ENCODE data around the gene EOMES. TPM values are rescaled to one million over a fixed set of nuclear protein-coding genes. Genes with fewer than 3 reads are reported as not detected.
"Not testable (repeated sequence)": the region's sequence is repeated elsewhere in the genome, so short reads cannot be mapped to it uniquely, and the experiment has no call there.

Gene EOMES
- 0.10 and 0.19 TPM in 2 replicates for total RNA-seq
- 0.23 TPM for total RNA-seq (2013)
- polyA plus RNA-seq, result 0.12 and 0.14 TPM in 2 replicates
- 0.17 and 0.43 TPM in 2 replicates for polyA minus RNA-seq

DNA sequence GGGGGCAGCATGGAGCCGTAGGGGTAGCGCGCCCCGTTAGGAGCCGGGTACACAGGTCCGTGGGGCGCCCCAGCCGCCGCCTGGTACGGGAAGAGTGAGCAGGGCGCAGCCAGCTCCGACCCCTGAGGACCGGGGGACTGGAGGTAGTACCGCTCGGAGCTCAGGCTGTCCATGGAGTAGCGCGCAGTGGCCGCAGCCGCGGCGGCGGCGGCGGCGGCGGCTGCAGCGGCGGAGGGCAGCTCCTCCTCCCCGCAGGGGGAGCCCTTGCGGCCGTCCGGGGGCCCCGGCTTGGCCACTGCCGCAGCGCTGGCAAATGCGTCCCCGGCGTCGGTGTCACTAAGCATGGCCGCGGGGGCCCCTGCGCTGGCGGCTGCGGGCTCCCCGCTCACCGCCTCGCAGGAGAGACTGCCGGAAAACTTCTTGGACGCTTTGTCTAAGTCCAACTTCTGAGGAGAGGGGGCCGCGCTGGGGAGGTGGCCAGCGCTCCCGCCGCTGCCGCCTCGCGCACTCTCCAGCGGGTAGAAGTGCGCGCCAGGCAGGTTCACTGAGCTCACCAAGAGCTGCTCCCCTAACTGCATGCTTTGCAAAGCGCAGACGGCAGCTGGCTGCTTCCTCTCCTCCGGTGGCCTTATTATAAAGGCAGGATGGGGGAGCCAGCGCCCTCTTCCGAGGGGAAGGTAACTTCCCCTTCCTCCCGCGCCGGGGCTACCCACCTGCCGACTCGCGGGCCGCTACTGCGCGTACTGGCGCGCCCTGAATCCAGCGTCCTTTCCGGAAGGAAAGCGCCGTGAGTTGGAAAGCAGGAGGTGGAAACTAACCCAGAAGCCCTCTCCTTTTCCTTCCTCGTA lies at the start of gene EOMES:
EOMES (minus strand) TSS at position 607 of the 848 bp plus-strand sequence; CDS start at position 578, 29 bp downstream.
- H3K27me3 ChIP-seq (replicated peaks in 1 of 4; ENCODE audit: control extremely low read depth in 1 of 4, control insufficient read depth in 3 of 4, insufficient read depth in 4 of 4, low read length in 3 of 4), result peaks cover 2 to 75% (median 71%) of the 10 kb centered on the region in 4 experiments
- H2AFZ ChIP-seq (ENCODE audit: insufficient read depth, low read depth, low read length, poor library complexity, severe bottlenecking), result peak within 1 kb of the TSS; percentile 78
- H3K4me3 ChIP-seq (ENCODE audit: control extremely low read depth in 1 of 5, extremely low read depth in 1 of 5, insufficient read depth in 1 of 5, low read depth in 2 of 5, low read length in 4 of 5), result peak within 1 kb of the TSS; percentile 28 to 57 (median 51)
- no peaks in the 10 kb centered on the region for H3K9me3 Mint-ChIP-seq (ENCODE audit: insufficient read depth)
- ATAC-seq (ENCODE audit: low read depth) (peak; percentile 68), DNase-seq (peak; percentile 77)
- ChIA-PET POLR2A (no interaction called here), CTCF (interaction anchor here (0.7 to 2.4 kb wide), 5 partner anchors 10 to 626 kb away, joined by 3 to 20 read pairs (median 3); partner anchors contain the start of gene ZCWPW2)
- H3K27me3 Mint-ChIP-seq, result peaks cover 74% of the 10 kb centered on the region
- peak within 1 kb of the TSS; percentile 81 for H3K4me3 Mint-ChIP-seq
- H3K36me3 ChIP-seq (replicated peaks in 1 of 2; ENCODE audit: control extremely low read depth in 1 of 2, control insufficient read depth in 1 of 2, extremely low read depth in 1 of 2, insufficient read depth in 2 of 2, low read length in 1 of 2), result no peaks in the 10 kb centered on the region
- peaks cover 28 to 35% of the 10 kb centered on the region in 2 donors for H3K4me1 ChIP-seq (ENCODE audit: control insufficient read depth in 2 of 2, insufficient read depth in 2 of 2, low read length in 2 of 2)
- H4K20me1 ChIP-seq (ENCODE audit: control insufficient read depth, insufficient read depth, low read length, poor library complexity, severe bottlenecking), result no peaks in the 10 kb centered on the region
- peaks cover 0 to 38% (median 0%) of the 10 kb centered on the region in 3 donors for H3K9me3 ChIP-seq (ENCODE audit: control extremely low read depth in 1 of 3, control insufficient read depth in 2 of 3, insufficient read depth in 1 of 3, low read length in 2 of 3)
- peak within 1 kb of the TSS; percentile 94 for H3K4me2 ChIP-seq (replicated peaks; ENCODE audit: low read depth, low read length, poor library complexity, severe bottlenecking)
- TF ChIP-seq EZH2 (IDR thresholded peaks at IDR 0.05; ENCODE audit: borderline replicate concordance, insufficient read depth, low read depth, low read length, poor library complexity, severe bottlenecking), result no peak
- TF ChIP-seq, protein P1, sequence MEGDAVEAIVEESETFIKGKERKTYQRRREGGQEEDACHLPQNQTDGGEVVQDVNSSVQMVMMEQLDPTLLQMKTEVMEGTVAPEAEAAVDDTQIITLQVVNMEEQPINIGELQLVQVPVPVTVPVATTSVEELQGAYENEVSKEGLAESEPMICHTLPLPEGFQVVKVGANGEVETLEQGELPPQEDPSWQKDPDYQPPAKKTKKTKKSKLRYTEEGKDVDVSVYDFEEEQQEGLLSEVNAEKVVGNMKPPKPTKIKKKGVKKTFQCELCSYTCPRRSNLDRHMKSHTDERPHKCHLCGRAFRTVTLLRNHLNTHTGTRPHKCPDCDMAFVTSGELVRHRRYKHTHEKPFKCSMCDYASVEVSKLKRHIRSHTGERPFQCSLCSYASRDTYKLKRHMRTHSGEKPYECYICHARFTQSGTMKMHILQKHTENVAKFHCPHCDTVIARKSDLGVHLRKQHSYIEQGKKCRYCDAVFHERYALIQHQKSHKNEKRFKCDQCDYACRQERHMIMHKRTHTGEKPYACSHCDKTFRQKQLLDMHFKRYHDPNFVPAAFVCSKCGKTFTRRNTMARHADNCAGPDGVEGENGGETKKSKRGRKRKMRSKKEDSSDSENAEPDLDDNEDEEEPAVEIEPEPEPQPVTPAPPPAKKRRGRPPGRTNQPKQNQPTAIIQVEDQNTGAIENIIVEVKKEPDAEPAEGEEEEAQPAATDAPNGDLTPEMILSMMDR (IDR thresholded peaks at IDR 0.05), result peak; percentile 10
- 1% methylated on average over 78 of the region's 81 CpGs for WGBS (ENCODE audit: insufficient coverage)
- H3K79me2 ChIP-seq (ENCODE audit: control insufficient read depth, insufficient read depth, low read length), result no peaks in the 10 kb centered on the region
- H3K27ac ChIP-seq (ENCODE audit: low read length in 2 of 2), result no peak within 1 kb of the TSS
- H3K27ac Mint-ChIP-seq, result peak within 1 kb of the TSS; percentile 26
- peaks cover 27% of the 10 kb centered on the region for H3K4me1 Mint-ChIP-seq
- intact Hi-C loops (cut with micrococcal nuclease), result no loop called here
- peak within 1 kb of the TSS; percentile 65 for H3K9ac ChIP-seq (ENCODE audit: low read length)

DNA sequence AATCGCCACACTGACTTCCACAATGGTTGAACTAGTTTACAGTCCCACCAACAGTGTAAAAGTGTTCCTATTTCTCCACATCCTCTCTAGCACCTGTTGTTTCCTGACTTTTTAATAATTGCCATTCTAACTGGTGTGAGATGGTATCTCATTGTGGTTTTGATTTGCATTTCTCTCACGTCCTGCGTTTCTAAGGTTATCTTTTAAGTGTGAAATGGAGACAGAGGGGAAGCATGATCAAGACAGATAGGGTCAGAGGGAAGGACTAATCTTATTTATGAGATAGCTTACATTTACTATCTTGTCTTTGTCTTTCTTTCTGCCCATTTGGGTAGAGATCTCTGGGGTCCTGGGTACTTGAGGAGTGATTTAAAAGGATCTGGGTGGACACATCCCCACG lies 48.3 kb upstream of the EOMES start:
- H3K4me2 ChIP-seq (replicated peaks; ENCODE audit: low read depth, low read length, poor library complexity, severe bottlenecking); ATAC-seq (ENCODE audit: low read depth); H3K4me3 ChIP-seq (ENCODE audit: control extremely low read depth in 1 of 5, extremely low read depth in 1 of 5, insufficient read depth in 1 of 5, low read depth in 2 of 5, low read length in 4 of 5); H3K27ac Mint-ChIP-seq; H3K4me1 ChIP-seq (ENCODE audit: control insufficient read depth in 2 of 2, insufficient read depth in 2 of 2, low read length in 2 of 2); H3K27ac ChIP-seq (ENCODE audit: low read length in 2 of 2); POLR2A ChIA-PET; H3K79me2 ChIP-seq (ENCODE audit: control insufficient read depth, insufficient read depth, low read length); H3K9me3 ChIP-seq (ENCODE audit: control extremely low read depth in 1 of 3, control insufficient read depth in 2 of 3, insufficient read depth in 1 of 3, low read length in 2 of 3); DNase-seq; H3K9me3 Mint-ChIP-seq (ENCODE audit: insufficient read depth); intact Hi-C loops (cut with micrococcal nuclease); H3K27me3 ChIP-seq (replicated peaks in 1 of 4; ENCODE audit: control extremely low read depth in 1 of 4, control insufficient read depth in 3 of 4, insufficient read depth in 4 of 4, low read length in 3 of 4); H4K20me1 ChIP-seq (ENCODE audit: control insufficient read depth, insufficient read depth, low read length, poor library complexity, severe bottlenecking); CTCF ChIA-PET; H3K9ac ChIP-seq (ENCODE audit: low read length); H3K4me3 Mint-ChIP-seq; H3K36me3 ChIP-seq (replicated peaks in 1 of 2; ENCODE audit: control extremely low read depth in 1 of 2, control insufficient read depth in 1 of 2, extremely low read depth in 1 of 2, insufficient read depth in 2 of 2, low read length in 1 of 2); H3K4me1 Mint-ChIP-seq; H2AFZ ChIP-seq (ENCODE audit: insufficient read depth, low read depth, low read length, poor library complexity, severe bottlenecking): not testable (repeated sequence)
- WGBS (ENCODE audit: insufficient coverage), result no CpG with 5 or more reads among the region's 4 CpGs
- peaks cover 28% of the 10 kb centered on the region for H3K27me3 Mint-ChIP-seq
